Measurements from ENCODE around the gene LAMA4. TPM values are rescaled to one million over a fixed set of nuclear protein-coding genes. Genes with fewer than 3 reads are reported as not detected.

The LAMA4 gene
- total RNA-seq, 6 experiments from 2014 or later: 2.9 to 8.3 (median 4.2) TPM

DNA sequence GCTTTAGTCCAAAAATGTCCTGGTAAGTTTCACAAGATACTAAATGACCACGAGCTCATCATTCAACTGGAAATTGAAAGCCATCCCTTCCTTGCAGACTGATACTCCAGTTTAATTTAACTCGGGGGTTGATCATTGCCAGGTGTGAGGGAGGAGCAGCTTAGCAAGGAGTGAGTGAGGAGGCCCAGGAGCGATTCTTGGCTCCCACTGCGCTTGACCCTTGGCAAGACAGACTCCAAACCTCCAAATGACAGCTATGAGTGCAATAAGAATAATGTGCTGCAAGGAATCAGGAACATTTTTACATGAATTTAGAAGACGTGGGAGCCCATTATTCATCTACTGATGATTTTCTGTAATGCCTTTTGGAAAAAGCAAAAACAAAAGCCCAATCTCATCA is 64.9 kb downstream of the LAMA4 start:
- Histone ChIP-seq H3K27me3 (no peaks in the 10 kb centered on the region), H3K9me3 (no peaks in the 10 kb centered on the region), H3K4me3 (no peak overlapping the region), H3K4me1 (no peaks in the 10 kb centered on the region), H3K27ac (no peak overlapping the region), H3K36me3 (no peaks in the 10 kb centered on the region)
- 59% methylated on average over 5 of the region's 5 CpGs for WGBS (ENCODE audit: insufficient coverage, low coverage, low lambda C conversion rate, missing lambda C conversion rate)
- no peak for TF ChIP-seq POLR2A (IDR thresholded peaks at IDR 0.05)
- TF ChIP-seq, protein P1, sequence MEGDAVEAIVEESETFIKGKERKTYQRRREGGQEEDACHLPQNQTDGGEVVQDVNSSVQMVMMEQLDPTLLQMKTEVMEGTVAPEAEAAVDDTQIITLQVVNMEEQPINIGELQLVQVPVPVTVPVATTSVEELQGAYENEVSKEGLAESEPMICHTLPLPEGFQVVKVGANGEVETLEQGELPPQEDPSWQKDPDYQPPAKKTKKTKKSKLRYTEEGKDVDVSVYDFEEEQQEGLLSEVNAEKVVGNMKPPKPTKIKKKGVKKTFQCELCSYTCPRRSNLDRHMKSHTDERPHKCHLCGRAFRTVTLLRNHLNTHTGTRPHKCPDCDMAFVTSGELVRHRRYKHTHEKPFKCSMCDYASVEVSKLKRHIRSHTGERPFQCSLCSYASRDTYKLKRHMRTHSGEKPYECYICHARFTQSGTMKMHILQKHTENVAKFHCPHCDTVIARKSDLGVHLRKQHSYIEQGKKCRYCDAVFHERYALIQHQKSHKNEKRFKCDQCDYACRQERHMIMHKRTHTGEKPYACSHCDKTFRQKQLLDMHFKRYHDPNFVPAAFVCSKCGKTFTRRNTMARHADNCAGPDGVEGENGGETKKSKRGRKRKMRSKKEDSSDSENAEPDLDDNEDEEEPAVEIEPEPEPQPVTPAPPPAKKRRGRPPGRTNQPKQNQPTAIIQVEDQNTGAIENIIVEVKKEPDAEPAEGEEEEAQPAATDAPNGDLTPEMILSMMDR (IDR thresholded peaks at IDR 0.05): no peak
- DNase-seq (no peak), ATAC-seq (no peak)
- intact Hi-C loops (cut with DNase I): no loop called here

- H3K4me1 ChIP-seq: no peaks in the 10 kb centered on the region
- DNase-seq: no peak
- no peak for ATAC-seq
- no peak overlapping the region for H3K4me3 ChIP-seq
- no peaks in the 10 kb centered on the region for H3K9me3 ChIP-seq
- H3K27me3 ChIP-seq: no peaks in the 10 kb centered on the region
- TF ChIP-seq POLR2A (IDR thresholded peaks at IDR 0.05): no peak
- TF ChIP-seq, protein P1 (IDR thresholded peaks at IDR 0.05): no peak
- H3K27ac ChIP-seq: no peak overlapping the region
- intact Hi-C loops (cut with DNase I): no loop called here
- H3K36me3 ChIP-seq: no peaks in the 10 kb centered on the region
- WGBS (ENCODE audit: insufficient coverage, low coverage, low lambda C conversion rate, missing lambda C conversion rate): 93% methylated on average over 3 of the region's 3 CpGs
Measured at GRCh38 chr6:112188906-112189305, 65.5 kb downstream of the LAMA4 start.

- no peaks in the 10 kb centered on the region for H3K36me3 ChIP-seq
- TF ChIP-seq, protein P1 (IDR thresholded peaks at IDR 0.05): no peak
- TF ChIP-seq POLR2A (IDR thresholded peaks at IDR 0.05): no peak
- no peaks in the 10 kb centered on the region for H3K27me3 ChIP-seq
- no peaks in the 10 kb centered on the region for H3K4me1 ChIP-seq
- H3K9me3 ChIP-seq: no peaks in the 10 kb centered on the region
- intact Hi-C loops (cut with DNase I): no loop called here
- DNase-seq (no peak), ATAC-seq (no peak)
- H3K4me3 ChIP-seq: no peak overlapping the region
- H3K27ac ChIP-seq: no peak overlapping the region
- 38% methylated on average over 6 of the region's 6 CpGs for WGBS (ENCODE audit: insufficient coverage, low coverage, low lambda C conversion rate, missing lambda C conversion rate)
Measured at GRCh38 chr6:112187736-112188135, 66.6 kb downstream of the LAMA4 start.

DNA sequence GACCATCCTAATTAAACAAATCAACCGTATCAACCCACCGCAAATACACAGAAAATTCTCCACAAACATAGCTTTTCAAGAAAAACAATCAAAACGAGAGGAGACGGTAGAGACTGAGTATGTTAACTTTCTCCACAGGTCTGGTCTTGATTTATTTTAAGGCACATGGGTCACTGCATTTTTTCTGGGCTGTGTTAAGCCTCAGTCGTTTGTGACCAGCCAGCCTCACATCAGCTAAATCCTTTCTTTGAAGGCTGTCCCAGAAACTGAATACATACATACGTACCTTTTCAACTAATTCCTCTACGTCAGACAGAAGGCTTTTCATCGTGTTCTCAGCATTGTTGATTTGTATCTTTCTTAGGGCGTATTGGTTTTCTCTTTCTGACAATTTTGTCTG is 69.4 kb downstream of the LAMA4 start:
- Histone ChIP-seq H3K27ac (no peak overlapping the region), H3K36me3 (no peaks in the 10 kb centered on the region), H3K27me3 (no peaks in the 10 kb centered on the region), H3K4me3 (no peak overlapping the region), H3K4me1 (peaks cover 0 to 8% (median 0%) of the 10 kb centered on the region in 4 donors), H3K9me3 (no peaks in the 10 kb centered on the region)
- DNase-seq (no peak), ATAC-seq (no peak)
- no peak for TF ChIP-seq POLR2A (IDR thresholded peaks at IDR 0.05)
- TF ChIP-seq, protein P1 (IDR thresholded peaks at IDR 0.05): no peak
- intact Hi-C loops (cut with DNase I): no loop called here
- WGBS (ENCODE audit: insufficient coverage, low coverage, low lambda C conversion rate, missing lambda C conversion rate): 81% methylated on average over 9 of the region's 9 CpGs

DNA sequence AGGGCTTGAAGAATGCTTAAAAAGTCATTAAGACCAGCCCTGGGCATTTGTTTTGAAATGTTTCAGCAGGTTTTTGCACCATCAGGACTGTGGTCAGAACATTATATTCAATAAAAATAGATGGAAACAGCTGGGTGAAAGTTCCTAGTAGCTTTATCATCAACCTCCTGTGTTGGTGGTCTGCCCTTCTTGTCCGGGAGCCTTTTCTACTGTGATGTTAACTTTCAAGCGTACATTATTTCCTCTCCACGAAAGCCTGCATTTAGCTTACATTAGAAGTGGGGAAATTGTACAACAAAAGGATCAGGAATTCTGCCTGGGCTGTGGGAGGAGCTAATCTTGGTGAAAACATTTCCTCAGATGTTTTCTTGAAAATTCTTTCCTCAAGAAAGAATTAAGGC is 71.1 kb downstream of the LAMA4 start:
- TF ChIP-seq POLR2A (IDR thresholded peaks at IDR 0.05): no peak
- TF ChIP-seq, protein P1 (IDR thresholded peaks at IDR 0.05): no peak
- Histone ChIP-seq H3K27ac (no peak overlapping the region), H3K4me3 (no peak overlapping the region), H3K9me3 (no peaks in the 10 kb centered on the region), H3K36me3 (no peaks in the 10 kb centered on the region), H3K27me3 (no peaks in the 10 kb centered on the region), H3K4me1 (peaks cover 0 to 8% (median 0%) of the 10 kb centered on the region in 4 donors)
- 56% methylated on average over 3 of the region's 3 CpGs for WGBS (ENCODE audit: insufficient coverage, low coverage, low lambda C conversion rate, missing lambda C conversion rate)
- DNase-seq: no peak
- intact Hi-C loops (cut with DNase I): no loop called here
- ATAC-seq: no peak
